HG03342 (cell line): Measurements from ENCODE around the gene KAT6B.

Source experiments
- ATAC-seq: cut with Tn5 transposase; IDR thresholded peaks from one replicate; pipeline ENCODE4 v1.9.1; 2021; ENCODE audit warnings: mild to moderate bottlenecking, moderate library complexity; ENCODE audit not compliant: unreplicated experiment

Gene KAT6B

DNA sequence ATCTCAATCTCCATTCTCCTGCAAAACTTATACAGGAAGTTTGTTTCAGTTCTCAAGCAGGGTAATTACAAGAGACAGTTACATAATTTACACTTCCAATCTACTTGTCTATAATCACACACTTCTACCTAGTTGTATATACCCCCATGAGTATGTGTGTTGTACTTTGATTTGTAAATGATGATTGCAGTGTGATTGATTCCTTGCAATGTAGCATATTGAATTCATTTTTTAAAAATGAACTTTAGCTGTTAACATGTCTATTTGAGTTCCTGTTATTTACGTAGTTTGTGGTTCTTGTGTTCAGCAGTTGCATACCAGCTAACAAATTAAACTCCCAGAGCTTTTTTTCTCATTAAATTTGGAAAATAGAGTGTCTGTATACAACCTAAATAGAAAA lies 182.6 kb downstream of the KAT6B start:
- ATAC-seq, result no peak

GRCh38 chr10:75009426-75009825 lies 183.0 kb downstream of the KAT6B start:
- no peak for ATAC-seq

DNA sequence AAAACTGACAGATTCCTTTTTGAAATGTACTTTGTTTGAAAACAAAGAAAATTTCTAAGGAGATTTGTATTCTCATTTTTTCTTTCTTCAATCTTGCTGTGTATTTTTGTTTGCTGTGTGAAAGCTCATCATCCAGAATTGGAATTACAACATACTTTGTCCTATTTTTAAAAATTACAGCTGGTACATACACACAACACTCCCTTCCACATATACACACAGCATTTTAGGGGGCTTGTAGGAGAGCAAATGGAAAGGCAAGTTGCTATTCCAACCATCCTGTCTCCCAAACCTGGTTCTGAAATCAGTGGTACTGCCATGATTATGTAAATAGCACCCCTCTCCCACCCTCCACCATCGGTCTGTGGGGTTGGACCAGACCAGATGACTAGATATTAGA lies 184.0 kb downstream of the KAT6B start:
- ATAC-seq, result no peak

- no peak for ATAC-seq
Measured at GRCh38 chr10:75011221-75011620, 184.8 kb downstream of the KAT6B start.

DNA sequence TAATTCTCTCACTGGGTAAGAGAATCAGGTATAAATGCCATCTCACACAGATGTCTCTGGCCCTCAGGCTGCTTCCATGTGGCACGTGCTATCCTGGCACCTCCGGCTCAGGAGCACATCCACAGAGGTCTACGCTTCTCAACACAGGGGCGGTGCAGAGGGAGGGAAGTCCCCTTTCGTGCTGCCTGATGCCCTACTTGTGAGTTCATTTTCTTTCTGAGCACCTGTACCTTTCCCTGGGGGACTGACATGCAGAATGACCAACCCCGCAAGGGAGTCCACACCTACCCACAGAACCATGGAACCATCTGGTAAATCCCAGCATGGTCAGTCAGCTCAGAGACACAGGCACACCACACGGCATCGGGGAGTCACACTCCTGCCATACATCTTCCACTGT lies 186.1 kb downstream of the KAT6B start:
- peak; percentile 39 for ATAC-seq

- ATAC-seq, result no peak
Measured at GRCh38 chr10:75013007-75013406, 186.6 kb downstream of the KAT6B start.

DNA sequence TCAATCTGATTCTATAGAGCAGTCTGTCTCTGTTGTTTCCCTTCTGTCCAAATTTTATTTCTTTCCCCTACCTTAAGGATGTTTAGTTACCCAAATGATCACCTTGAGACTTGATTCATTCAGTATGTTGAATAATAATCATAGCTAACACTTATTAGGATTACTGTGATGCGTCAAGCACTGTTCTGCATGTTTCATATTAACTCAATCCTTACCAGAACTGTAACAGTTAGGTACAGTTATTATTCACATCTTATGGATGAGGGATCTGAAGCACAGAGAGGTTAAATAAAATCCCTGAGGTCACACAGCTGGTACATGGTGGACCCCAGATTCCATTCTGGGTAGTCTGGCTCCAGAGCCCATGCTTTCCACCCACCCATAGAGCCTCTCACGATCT lies 187.1 kb downstream of the KAT6B start:
- no peak for ATAC-seq

DNA sequence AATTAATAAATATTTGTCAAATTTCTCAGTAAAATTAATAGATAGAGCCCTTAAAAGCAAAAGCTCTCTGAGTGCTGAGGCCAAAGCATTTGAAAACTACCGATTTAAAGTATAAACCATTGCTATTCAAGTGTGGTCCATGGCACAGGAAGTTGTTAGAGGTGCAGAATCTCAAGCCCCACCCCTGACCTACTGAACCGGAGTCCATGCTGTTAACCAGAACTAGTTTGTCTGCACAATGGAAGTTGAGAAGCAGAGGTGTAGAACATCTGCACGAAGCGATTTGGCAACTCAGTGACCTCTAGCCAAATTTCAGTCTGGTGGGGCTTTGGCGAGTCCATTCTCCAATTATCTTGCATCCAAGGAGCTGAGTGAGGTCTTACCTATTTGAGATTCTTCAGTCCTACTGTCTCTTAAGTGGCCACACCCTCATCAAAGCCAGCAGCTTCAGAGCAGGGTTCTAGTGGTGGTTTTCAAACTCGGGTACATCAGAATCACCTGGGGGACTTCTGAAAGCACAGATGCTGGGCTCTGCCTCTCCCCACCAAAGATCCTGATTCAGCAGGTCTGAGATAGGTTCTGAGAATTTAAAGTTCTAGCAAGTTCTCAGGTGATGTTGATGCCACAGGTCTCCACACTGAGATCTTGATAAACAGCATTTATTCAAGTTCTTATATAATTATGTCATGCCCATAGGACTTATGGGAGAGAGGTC lies 188.3 kb downstream of the KAT6B start:
- no peak for ATAC-seq

GRCh38 chr10:75015442-75015841 lies 189.0 kb downstream of the KAT6B start:
- ATAC-seq, result no peak

- no peak for ATAC-seq
Measured at GRCh38 chr10:75016325-75016724, 189.9 kb downstream of the KAT6B start.

DNA sequence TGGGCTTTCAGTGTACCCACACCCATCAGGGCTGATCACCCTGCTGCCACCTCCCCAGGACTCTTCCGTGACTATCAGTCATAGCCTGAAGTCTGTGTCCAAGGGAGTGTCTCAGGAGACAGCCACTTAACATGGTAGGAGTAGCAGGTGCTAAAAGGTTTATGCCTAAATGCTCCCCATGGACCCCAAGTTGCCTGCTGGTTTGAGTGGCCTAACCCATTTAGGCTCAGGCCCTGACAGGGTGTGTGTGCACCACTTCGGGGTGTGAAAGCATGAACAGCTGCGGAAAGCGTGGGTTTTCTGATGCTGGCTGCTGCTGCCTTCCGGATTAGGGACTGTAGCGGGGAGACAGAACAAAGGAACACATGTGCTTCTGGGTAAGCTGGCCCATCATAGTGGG lies 191.9 kb downstream of the KAT6B start:
- ATAC-seq, result no peak

DNA sequence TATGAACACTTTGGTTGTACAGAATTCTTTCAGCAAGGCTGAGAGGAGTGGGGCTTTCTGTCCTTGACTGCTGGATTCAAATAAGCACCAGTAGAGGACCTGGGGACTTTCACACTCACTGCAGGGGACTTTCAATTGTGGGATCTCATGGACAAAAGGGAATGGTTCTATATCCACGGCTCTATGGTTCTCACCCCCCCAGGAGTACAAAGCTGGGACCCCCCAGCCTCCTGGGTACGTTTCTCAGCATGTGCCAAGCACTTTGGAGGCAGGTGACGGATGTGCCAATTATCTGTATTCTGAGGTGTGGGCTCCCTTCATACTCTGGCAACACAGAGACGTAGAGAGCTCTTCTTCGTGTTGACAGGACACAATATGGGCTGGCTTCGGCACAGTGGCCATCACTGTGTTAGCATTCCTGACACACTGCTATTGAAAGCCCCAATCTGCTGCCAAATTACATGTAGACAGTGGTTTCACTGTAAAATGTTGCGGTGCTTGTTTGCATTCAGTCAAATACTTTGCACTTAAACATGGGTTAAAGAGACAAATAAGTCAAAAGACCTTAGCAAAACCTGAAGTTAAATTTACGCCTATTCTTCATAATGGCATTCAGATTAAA lies 192.4 kb downstream of the KAT6B start:
- no peak for ATAC-seq

DNA sequence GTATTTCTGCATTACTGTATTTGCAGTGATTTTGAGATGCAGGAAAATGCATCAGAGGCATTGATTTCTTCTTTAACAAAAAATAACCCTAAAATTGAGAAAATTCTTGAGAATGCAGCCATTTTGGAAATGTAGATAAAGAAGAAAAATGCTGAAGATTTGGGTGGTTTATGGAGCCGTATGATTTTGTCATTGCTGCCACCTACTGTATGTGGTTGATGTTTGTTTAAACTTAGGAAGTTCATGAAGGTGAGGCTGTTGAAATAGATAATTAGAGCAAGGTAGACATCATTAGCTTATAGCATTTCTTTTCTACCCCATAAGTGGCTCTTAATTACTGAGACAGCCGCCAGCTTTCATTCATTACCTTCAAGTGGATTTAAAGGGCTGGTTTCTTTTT lies 193.0 kb downstream of the KAT6B start:
- no peak for ATAC-seq

DNA sequence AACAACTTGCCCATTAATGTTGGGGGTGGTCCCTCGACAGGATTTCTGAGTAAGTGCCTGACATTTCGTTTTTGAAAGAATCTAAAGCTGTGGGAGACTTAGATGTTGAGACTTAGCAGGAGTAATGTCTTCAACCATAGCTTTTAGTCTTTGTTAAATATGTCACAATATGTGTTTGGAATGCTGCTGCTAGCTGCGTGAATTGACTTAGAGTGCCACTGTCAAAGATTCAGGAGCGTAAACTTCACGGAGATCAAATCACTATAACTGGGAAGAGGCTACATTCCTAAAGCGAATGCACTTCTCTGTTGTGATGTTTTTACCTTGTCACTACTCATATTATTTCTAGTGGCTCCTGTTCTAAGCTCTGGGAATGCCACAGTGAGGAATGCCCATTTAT lies 193.8 kb downstream of the KAT6B start:
- no peak for ATAC-seq

DNA sequence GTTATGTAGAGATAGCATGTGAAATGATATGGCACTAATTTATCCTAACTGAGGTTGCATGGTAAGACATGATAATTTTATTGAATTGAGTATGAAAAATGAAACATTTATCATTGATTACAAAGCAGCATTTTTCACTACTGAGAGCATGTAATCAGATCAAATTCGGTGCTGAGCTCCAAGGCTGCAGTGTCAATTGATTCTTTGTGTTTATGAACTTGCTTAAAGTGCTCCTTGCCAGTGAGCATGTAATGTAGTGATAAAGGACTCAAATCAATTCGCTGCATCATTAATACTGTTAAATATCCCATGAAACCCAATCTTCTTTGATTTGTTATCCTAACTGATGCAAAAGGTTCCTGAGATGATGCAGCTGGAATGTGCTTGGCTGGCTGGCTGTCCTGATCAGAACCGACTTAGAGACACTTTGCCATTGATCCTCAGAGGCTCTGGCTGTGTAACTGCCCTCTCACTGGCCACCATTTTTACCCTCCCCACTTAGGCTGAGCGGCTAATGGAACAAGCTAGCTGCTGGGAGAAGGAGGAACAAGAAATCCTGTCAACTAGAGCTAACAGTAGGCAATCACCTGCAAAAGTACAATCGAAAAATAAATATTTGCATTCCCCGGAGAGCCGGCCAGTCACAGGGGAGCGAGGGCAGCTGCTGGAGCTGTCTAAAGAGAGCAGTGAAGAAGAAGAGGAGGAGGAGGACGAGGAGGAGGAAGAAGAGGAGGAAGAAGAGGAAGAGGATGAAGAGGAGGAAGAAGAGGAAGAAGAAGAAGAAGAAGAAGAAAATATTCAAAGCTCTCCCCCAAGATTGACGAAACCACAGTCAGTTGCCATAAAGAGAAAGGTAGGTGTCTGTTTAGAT lies 195.2 kb downstream of the KAT6B start:
- no peak for ATAC-seq

DNA sequence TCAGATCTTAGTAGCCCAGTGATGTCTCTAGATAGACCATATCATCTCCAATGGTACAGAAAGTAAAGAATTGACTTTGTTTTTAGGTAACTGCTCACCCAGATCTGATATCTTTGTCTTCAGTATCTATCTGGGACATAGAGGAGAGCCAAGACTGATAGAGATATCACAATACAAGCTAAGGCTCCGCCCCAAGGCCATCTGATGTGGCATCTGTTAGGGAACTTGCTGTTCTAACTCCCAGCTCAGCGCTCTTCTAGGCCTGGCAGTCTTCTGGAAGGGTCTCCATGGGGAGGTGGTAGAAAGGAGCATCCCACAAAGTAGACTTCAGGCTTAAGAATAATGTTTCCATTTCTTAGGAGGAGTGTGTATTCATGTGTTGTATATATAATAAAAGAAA lies 196.7 kb downstream of the KAT6B start:
- no peak for ATAC-seq

DNA sequence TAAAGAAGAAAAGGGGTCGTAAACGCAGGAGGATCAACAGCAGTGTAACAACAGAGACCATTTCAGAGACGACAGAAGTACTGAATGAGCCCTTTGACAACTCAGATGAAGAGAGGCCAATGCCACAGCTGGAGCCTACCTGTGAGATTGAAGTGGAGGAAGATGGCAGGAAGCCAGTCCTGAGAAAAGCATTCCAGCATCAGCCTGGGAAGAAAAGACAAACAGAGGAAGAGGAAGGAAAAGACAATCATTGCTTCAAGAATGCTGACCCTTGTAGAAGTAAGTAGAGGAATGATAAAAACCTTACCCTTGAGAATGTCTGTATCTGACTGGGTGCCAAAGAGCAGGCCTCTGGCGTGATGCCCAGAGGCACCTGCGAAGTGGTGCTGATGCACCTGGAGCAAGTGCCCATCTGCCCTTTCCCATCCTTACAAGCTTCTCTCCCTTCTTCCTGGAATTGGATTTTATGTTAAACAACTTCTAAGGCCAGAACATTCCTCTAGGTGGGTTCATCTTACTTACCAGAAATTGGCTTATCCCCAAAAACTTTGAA lies 198.6 kb downstream of the KAT6B start:
- ATAC-seq, result no peak

DNA sequence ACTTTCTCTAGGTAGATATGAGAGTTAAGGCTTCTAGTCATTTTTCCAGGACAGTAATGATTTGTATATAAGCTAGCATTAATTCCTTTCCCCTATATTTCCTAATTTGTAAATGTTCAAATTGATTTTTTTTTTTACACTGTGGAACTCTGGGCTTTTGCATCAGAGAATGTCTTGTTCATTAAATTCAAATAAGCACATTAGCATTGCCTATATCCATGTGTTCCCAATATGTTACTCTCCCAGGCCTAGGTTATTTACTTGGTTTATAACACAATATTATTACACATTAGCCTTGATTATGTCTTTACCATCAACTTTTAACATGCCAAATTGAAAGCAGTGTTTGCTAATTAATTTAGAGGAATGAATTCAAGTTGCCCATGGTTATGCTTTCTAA lies 201.6 kb downstream of the KAT6B start:
- ATAC-seq, result no peak

- ATAC-seq, result no peak
Measured at GRCh38 chr10:75028748-75029147, 202.3 kb downstream of the KAT6B start.

DNA sequence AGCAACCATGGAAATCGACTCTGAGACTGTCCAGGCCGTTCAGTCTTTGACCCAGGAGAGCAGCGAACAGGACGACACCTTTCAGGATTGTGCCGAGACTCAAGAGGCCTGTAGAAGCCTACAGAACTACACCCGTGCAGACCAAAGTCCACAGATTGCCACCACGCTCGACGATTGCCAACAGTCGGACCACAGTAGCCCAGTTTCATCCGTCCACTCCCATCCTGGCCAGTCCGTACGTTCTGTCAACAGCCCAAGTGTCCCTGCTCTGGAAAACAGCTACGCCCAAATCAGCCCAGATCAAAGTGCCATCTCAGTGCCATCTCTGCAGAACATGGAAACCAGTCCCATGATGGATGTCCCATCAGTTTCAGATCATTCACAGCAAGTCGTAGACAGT lies 203.0 kb downstream of the KAT6B start:
- no peak for ATAC-seq

- no peak for ATAC-seq
Measured at GRCh38 chr10:75029857-75030256, 203.5 kb downstream of the KAT6B start.

DNA sequence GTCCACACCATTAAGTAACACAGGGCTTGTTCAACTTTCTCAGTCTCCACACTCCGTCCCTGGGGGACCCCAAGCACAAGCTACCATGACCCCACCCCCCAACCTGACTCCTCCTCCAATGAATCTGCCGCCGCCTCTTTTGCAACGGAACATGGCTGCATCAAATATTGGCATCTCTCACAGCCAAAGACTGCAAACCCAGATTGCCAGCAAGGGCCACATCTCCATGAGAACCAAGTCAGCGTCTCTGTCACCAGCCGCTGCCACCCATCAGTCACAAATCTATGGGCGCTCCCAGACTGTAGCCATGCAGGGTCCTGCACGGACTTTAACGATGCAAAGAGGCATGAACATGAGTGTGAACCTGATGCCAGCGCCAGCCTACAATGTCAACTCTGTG lies 204.0 kb downstream of the KAT6B start:
- ATAC-seq, result no peak
